ENCODE measurements around the gene USF3. TPM values are rescaled to one million over a fixed set of nuclear protein-coding genes. Genes with fewer than 3 reads are reported as not detected.

Gene USF3, protein sequence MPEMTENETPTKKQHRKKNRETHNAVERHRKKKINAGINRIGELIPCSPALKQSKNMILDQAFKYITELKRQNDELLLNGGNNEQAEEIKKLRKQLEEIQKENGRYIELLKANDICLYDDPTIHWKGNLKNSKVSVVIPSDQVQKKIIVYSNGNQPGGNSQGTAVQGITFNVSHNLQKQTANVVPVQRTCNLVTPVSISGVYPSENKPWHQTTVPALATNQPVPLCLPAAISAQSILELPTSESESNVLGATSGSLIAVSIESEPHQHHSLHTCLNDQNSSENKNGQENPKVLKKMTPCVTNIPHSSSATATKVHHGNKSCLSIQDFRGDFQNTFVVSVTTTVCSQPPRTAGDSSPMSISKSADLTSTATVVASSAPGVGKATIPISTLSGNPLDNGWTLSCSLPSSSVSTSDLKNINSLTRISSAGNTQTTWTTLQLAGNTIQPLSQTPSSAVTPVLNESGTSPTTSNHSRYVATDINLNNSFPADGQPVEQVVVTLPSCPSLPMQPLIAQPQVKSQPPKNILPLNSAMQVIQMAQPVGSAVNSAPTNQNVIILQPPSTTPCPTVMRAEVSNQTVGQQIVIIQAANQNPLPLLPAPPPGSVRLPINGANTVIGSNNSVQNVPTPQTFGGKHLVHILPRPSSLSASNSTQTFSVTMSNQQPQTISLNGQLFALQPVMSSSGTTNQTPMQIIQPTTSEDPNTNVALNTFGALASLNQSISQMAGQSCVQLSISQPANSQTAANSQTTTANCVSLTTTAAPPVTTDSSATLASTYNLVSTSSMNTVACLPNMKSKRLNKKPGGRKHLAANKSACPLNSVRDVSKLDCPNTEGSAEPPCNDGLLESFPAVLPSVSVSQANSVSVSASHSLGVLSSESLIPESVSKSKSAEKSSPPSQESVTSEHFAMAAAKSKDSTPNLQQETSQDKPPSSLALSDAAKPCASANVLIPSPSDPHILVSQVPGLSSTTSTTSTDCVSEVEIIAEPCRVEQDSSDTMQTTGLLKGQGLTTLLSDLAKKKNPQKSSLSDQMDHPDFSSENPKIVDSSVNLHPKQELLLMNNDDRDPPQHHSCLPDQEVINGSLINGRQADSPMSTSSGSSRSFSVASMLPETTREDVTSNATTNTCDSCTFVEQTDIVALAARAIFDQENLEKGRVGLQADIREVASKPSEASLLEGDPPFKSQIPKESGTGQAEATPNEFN (N-terminal part only)
- total RNA-seq (2022; extraction: Qiagen RNA extraction): 2.2 to 2.7 TPM (median 2.4 TPM) in 5 replicates

DNA sequence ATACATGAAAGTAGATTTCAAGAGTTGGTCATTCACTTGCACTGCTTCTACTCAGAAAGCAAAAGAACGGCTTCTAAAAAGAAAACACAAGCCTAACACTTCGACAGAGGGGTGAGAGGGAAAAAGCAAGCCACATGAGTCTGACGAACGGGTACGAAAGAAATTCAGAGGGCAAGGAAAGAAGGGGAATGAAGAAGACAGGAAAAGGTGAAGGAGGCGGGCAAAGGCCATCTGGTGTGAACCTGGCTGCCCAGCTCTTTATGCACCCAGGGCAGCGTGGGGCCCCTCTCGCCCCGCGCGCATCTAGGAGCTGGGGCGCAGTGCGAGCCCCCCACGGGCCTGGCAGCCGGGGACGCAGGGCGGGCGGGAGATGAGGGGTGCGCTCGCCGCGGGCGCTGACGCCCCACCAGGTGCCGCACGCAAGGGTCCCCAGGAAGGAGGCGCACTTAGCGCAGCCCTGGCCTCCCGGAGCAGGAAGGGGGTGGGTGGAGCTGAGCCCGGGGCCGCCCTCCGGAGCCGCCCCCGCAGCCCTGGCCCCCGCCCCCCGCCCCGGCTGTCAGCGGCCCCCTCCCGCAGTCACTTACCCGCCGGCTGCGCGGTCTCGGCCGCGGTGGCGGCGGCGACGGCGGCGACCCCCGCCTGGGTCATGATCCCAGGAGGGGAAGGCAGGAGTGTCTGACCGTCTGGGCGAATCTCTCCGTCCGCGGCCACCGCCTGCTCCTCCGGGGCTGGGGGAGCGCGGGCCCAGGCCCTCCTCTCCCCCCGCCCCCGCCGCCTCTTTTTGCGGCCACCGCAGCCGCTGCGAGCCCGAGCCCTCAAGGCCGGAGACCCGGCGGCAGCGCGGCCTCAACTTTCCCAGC is at the start of gene USF3:
Gene USF3 (minus strand): TSS at position 857 of the 860 bp plus-strand sequence. CDS start 21,764 bp downstream, outside the sequence.

DNA sequence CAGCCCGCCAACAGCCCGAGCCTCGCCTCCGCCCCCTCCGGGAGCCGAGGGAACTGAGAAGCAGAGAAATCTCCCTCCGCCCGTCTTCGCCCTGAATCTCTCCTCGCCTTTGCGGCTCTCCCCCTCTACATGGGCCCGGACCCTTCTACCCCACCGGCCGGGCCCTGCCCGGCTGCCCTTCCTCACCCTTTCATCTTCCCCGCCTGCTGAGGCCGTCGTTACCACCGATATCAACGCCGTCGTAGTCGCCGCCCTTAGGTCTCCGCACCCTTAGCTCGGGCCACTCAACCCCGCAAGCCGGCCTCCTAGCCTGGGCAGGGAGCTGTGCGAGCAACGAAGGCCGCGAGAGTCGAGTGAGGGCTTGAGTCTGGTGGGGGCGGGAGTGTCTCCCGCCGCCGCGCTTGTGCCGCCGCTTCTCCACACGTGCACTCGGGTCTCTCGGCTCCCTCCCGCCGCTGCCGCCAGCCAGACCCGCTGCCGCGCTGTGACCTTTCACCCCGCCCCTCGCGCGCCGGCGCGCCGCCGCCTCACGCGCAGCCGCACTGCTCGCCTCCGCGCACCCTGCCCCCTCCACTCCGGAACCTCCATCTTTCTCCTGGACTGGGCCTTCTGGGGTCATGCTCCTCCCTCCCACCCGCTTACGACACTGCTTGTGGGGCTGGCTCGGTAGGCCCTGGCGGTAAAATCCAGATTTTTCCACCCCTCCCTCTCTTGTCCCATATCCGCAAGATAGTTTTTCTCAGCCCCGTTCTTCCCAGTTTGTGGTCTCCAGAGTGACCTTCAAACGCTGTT is 49.5 kb upstream of the USF3 start, which contains the start of gene NAA50:
Gene NAA50 (minus strand): TSS at position 494 of the 792 bp plus-strand sequence. CDS start 300 bp downstream, at position 194.

Other genes with a start within 250 kb of the USF3 start
- 3.7 to 10.5 TPM (median 6.5 TPM) in 5 replicates for gene SPICE1, start 181.5 kb downstream of the USF3 start, total RNA-seq (2022; extraction: Qiagen RNA extraction)
- gene SIDT1, start 164.1 kb downstream of the USF3 start, total RNA-seq (2022; extraction: Qiagen RNA extraction): 0.32 to 0.58 TPM (median 0.51 TPM) in 5 replicates
- gene NAA50, start 49.6 kb upstream of the USF3 start, total RNA-seq (2022; extraction: Qiagen RNA extraction): 134 to 185 TPM (median 143 TPM) in 5 replicates
- 15.4 to 19.9 TPM (median 16.7 TPM) in 5 replicates for gene ATP6V1A, start 50.4 kb upstream of the USF3 start, total RNA-seq (2022; extraction: Qiagen RNA extraction)
- gene GRAMD1C, start 142.1 kb upstream of the USF3 start, total RNA-seq (2022; extraction: Qiagen RNA extraction): 0.24 to 0.78 TPM (median 0.46 TPM) in 5 replicates